GM10266 (cell line): Measurements from ENCODE around the gene STX1A.

Source experiments
- DNase-seq: peaks from one replicate; pipeline ENCODE4 v3.0.0; 2012; ENCODE audit errors: extremely low spot score
- TF ChIP-seq, protein P1 (sequence below): IDR thresholded peaks from 2 replicates; pipeline ENCODE4 v1.5.1; 2012; ENCODE audit warnings: mild to moderate bottlenecking, low read depth; ENCODE audit not compliant: control insufficient read depth, insufficient read depth; ENCODE audit errors: missing control alignments

The STX1A gene

DNA sequence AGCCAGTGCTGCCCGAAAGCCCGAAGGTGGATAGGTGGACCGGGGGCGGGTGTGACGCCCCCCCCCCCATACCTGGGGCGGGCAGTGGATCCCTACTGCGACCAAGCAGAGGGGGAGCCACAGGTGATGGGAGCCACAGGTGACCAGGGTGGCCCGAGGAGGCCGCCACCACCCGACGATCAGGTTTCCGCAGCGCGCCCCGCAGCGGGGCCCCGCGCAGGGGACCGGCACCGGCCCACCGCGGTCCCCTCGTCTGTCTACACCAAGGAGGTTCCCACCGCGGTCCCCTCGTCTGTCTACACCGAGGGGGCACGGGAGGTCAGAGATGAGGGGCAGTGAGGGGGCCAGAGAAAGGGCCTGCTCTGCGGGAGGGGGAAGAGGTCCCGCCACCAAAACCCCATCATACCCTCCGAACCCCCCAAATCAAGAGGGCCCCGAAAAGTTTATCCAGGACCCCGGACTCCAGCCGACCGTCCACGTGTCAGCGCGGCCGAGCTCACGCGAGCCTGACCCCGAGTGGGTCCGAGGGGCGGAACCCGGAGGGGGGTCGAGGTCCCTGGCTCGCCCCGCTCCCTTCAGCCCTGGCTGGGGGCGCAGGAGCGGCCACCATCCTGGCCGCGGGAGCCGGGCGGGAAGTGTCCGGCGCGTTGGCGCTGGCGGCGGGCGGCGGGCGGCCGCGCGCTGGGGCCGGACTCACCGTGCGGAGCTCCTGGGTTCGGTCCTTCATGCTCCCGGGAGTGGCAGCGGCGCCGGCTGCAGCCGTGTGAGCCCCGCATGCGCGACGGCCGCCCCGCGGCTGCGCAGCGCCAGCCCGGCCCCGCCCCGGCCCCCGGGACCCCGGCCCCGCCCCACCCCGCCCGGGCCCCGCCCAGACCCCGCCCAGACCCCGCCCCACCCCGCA lies at the start of gene STX1A:
Gene STX1A (minus strand): TSS at position 765 of the 901 bp plus-strand sequence. CDS start 38 bp downstream, at position 727.
- TF ChIP-seq, protein P1, sequence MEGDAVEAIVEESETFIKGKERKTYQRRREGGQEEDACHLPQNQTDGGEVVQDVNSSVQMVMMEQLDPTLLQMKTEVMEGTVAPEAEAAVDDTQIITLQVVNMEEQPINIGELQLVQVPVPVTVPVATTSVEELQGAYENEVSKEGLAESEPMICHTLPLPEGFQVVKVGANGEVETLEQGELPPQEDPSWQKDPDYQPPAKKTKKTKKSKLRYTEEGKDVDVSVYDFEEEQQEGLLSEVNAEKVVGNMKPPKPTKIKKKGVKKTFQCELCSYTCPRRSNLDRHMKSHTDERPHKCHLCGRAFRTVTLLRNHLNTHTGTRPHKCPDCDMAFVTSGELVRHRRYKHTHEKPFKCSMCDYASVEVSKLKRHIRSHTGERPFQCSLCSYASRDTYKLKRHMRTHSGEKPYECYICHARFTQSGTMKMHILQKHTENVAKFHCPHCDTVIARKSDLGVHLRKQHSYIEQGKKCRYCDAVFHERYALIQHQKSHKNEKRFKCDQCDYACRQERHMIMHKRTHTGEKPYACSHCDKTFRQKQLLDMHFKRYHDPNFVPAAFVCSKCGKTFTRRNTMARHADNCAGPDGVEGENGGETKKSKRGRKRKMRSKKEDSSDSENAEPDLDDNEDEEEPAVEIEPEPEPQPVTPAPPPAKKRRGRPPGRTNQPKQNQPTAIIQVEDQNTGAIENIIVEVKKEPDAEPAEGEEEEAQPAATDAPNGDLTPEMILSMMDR, result no peak
- DNase-seq, result peak; percentile 98

DNA sequence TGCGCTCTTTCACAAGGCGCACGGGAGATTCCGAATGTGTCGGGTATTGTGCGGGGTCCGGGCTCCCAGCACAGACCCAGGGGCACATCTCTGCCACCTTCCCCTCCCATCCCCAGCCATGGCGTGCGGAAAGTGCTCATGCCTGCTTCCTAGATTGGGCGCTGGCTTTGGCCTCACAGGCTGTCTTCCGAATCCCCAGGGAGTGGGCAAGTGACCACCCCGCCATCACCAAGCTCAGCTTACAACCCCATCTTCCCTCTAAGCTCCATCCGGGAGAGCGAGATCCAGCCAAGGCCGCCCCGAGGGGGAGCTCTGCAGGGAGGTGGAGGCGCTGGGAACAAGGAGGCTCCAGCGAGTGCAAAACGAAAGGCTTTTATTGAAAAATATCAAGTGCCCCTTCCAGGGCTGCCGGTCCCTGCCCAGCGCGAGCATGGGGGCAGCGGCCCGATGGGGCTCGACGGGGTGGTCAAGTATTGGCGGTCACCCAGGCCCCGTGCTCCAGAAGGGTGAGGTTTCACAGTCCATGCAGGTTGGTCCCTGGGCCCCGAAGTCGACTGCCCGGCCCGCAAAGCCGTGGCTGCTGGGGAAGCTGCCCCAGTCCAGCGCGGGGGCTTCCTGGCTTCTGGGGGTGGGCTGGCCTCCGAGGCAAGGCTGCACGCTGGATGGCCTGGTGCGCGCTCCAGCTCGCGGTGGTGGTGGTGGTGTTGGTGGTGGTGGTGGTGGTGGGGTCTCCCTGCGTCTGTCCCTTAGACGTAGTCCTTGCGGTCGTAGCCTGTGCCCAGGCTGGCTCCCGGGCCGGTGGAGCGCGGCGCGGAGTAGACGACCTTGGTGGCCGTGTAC lies 49.4 kb upstream of the STX1A start:
- DNase-seq, result no peak
- TF ChIP-seq, protein P1, result no peak

DNA sequence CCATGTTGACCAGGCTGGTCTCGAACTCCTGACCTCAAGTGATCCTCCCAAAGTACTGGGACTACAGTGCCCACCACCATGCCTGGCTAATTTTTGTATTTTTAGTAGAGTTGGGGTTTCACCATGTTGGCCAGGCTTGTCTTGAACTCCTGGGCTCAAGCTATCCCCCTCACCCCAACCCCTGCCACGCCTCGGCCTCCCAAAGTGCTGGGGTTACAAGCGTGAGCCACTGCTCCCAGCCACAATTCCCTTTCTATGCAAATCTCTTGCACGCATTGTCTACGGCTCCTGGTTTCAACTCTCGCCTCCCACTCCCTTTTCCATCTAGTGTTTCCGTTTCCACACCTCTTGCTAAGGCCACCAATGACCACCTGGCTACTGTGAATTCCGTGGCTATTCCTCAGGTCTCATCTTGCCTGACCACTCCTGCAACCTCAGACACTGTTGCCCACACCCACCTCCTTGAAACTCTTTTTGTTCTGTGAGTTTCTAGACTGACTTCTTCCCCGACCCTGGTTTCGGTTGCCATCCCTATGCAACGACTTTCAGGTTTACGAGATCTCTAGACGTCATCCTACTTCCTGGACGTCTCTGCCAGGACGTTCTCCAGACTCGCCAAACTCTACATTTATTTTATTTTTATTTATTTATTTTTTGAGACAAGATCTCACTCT lies 47.2 kb upstream of the STX1A start:
- no peak for DNase-seq
- TF ChIP-seq, protein P1, result no peak

DNA sequence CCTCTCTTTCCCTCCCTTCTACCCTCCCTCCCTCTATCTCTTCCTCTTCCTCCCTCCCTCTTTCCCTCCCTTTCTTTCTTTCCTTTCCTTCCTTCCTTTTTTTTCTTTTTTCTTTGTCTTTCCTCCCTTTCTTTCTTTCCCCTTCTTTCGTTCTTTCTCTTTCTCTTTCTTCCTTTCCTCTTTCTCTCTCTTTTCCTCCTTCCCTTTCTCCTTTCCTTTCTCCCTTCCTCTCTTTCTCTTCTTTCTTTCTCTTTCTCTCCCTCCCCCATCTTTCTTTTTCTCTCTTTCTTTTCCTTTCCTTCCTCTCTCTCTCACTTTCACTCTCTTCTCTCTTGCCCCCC lies 43.2 kb upstream of the STX1A start:
- DNase-seq, result no peak
- TF ChIP-seq, protein P1, result no peak

DNA sequence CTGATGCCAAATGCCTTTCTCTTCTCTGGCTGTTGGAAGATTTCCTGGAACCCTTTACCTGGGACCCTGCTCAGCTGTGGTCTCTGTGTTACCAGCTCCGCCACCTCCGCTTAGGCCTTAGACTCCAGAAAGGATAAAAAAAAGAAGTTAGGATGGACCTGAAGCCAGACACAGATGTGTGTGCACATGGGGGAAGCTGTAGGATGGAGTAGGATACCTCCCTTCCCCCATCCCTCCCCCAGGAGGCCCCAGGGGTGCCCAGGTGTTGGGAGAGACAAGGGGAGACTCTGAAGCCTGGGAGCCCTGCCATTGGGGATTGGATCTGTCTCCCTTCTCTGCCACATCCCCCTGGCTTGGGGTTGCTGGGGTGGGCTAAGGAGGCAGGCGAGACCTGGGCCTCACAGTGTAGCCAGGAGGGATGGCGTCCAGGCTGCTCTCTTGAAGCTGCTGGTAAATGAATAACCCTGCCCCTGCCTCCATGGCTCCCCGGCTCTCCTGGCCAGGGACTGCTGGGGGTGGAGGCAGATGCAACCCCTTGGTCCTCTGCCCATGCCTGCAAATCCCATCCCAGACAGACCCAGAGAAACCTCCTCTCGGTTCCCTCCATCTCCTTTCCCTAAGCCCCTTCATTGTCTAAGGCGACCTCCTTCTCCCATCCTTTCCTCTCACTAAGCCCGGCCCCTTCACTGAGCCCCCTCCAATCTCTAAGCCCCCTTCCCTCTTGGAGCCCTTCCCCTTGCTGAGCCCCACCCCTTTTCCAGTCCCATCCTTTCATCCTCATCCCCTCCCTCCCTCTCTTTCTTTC lies 42.6 kb upstream of the STX1A start:
- DNase-seq, result no peak
- TF ChIP-seq, protein P1, result no peak

DNA sequence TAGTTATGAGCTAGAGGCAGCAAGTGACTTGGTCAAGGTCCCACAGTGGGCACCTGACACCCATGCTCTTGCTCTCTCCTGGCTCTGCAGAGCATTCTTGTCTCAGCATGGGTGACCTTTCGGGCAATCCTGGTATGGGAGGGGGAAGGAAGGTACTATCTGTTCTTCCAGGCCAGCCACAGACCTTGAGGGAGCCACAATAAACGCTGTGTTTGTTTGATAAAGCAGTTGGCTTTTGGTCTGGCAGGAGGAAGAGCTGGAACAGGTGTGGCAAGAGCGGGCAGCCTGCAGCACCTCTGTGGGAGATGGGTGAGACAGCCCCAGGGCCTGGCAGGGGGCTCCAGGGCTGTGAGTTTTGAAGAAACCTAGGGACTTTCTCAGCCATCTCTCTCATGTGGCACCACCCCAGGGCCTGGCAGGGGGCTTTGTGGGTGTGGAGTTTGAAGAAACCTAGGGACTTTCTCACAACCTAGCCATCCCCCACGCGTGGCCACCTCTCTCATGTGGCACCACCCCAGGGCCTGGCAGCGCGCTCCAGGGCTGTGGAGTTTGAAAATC lies 39.2 kb upstream of the STX1A start:
- TF ChIP-seq, protein P1, result no peak
- no peak for DNase-seq
